A549 treated with GW870086 at 1 μM for 4 hours (cell line): ENCODE measurements around the gene KLHDC7B. TPM values are rescaled to one million over a fixed set of nuclear protein-coding genes. Genes with fewer than 3 reads are reported as not detected.

Experiments
- total RNA-seq: library from RNA; stranded (reverse); fragments of 200-300 nt; extraction: Qiagen RNA extraction; gene quantifications from 5 replicates; pipeline ENCODE4 v1.2.3, GENCODE V29; 2022; ENCODE audit warnings: low read depth

Gene KLHDC7B
- total RNA-seq = not detected in 5 replicates

GRCh38 chr22:50545522-50546325, at the start of gene KLHDC7B:
Gene KLHDC7B, plus strand, starts transcription at chr22:50545899. Its CDS starts 345 bp downstream, at chr22:50546244.

GRCh38 chr22:50507421-50507990, 38.2 kb upstream of the KLHDC7B start, which contains the start of gene LMF2:
Gene LMF2, minus strand, starts transcription at chr22:50507702. Its CDS starts 27 bp downstream, at chr22:50507675.

GRCh38 chr22:50507991-50508884, 37.5 kb upstream of the KLHDC7B start, which contains the start of gene NCAPH2:
Gene NCAPH2, plus strand, starts transcription at chr22:50508224. Its CDS starts 114 bp downstream, at chr22:50508338.

GRCh38 chr22:50525104-50525857, 20.4 kb upstream of the KLHDC7B start, which contains the start of gene SCO2:
Gene SCO2, minus strand, starts transcription at chr22:50525598. Its CDS starts 1,187 bp downstream, at chr22:50524411.

GRCh38 chr22:50529897-50530579, 15.7 kb upstream of the KLHDC7B start, which contains the start of gene TYMP:
Gene TYMP, minus strand, starts transcription at chr22:50530012. Its CDS starts 303 bp downstream, at chr22:50529709.

GRCh38 chr22:50562523-50563412, 17.1 kb downstream of the KLHDC7B start, which contains the start of gene SYCE3:
Gene SYCE3, minus strand, starts transcription at chr22:50562919. Its CDS starts 6,514 bp downstream, at chr22:50556405.

GRCh38 chr22:50577987-50578775, 32.5 kb downstream of the KLHDC7B start, which contains the start of gene CPT1B:
Gene CPT1B, minus strand, starts transcription at chr22:50578427. Its CDS starts 512 bp downstream, at chr22:50577915.

GRCh38 chr22:50582493-50583293, 37.0 kb downstream of the KLHDC7B start, which contains the start of gene CHKB:
Gene CHKB, minus strand, starts transcription at chr22:50582849. Its CDS starts 68 bp downstream, at chr22:50582781.

GRCh38 chr22:50600538-50600937, 54.8 kb downstream of the KLHDC7B start, which contains the start of gene MAPK8IP2:
Gene MAPK8IP2, plus strand, starts transcription at chr22:50600793. Its CDS starts 26 bp downstream, at chr22:50600819.

Other genes with a start within 250 kb of the KLHDC7B start
- 87.3 to 113 TPM (median 112 TPM) in 5 replicates for gene PLXNB2, start 238.3 kb upstream of the KLHDC7B start, total RNA-seq
- 2.1 to 3.8 TPM (median 3.2 TPM) in 5 replicates for gene DENND6B, start 218.9 kb upstream of the KLHDC7B start, total RNA-seq
- gene PPP6R2, start 202.6 kb upstream of the KLHDC7B start, total RNA-seq = 10.3 to 13.6 TPM (median 13.2 TPM) in 5 replicates
- 17.3 to 26.0 TPM (median 23.4 TPM) in 5 replicates for gene SBF1, start 70.9 kb upstream of the KLHDC7B start, total RNA-seq
- 0.57 to 0.71 TPM (median 0.64 TPM) in 5 replicates for gene ADM2, start 64.4 kb upstream of the KLHDC7B start, total RNA-seq
- gene MIOX, start 59.0 kb upstream of the KLHDC7B start, total RNA-seq = 0.09 TPM in 1 of 5 replicates, not detected in the others
- 34.6 to 48.2 TPM (median 46.9 TPM) in 5 replicates for gene LMF2, start 38.2 kb upstream of the KLHDC7B start, total RNA-seq
- gene NCAPH2, start 37.7 kb upstream of the KLHDC7B start, total RNA-seq = 32.6 to 42.7 TPM (median 36.6 TPM) in 5 replicates
- gene SCO2, start 20.3 kb upstream of the KLHDC7B start, total RNA-seq = 3.0 to 6.3 TPM (median 5.7 TPM) in 5 replicates
- 11.7 to 19.6 TPM (median 17.7 TPM) in 5 replicates for gene TYMP, start 15.9 kb upstream of the KLHDC7B start, total RNA-seq
- 0.40 to 0.80 TPM (median 0.75 TPM) in 3 of 5 replicates, not detected in the others for gene SYCE3, start 17.0 kb downstream of the KLHDC7B start, total RNA-seq
- 7.6 to 13.7 TPM (median 11.2 TPM) in 5 replicates for gene CPT1B, start 32.5 kb downstream of the KLHDC7B start, total RNA-seq
- gene CHKB, start 37.0 kb downstream of the KLHDC7B start, total RNA-seq = 12.2 to 23.0 TPM (median 17.5 TPM) in 5 replicates
- gene MAPK8IP2, start 54.9 kb downstream of the KLHDC7B start, total RNA-seq = 2.9 to 3.9 TPM (median 3.7 TPM) in 5 replicates
- 17.0 to 23.9 TPM (median 22.0 TPM) in 5 replicates for gene ARSA, start 82.3 kb downstream of the KLHDC7B start, total RNA-seq
- gene SHANK3, start 126.9 kb downstream of the KLHDC7B start, total RNA-seq = 3.0 to 5.3 TPM (median 4.1 TPM) in 5 replicates
- gene ACR, start 192.3 kb downstream of the KLHDC7B start, total RNA-seq = 0.11 to 0.14 TPM in 2 of 5 replicates, not detected in the others
- 15.5 to 19.4 TPM (median 18.4 TPM) in 5 replicates for gene RABL2B, start 237.7 kb downstream of the KLHDC7B start, total RNA-seq